GM19351 (cell line): Measurements from ENCODE around the gene PITPNB.

ENCODE experiments used
- ATAC-seq: cut with Tn5 transposase; IDR thresholded peaks from one replicate; pipeline ENCODE4 v1.9.1; 2021; ENCODE audit warnings: mild to moderate bottlenecking, moderate library complexity; ENCODE audit not compliant: unreplicated experiment

Gene PITPNB

GRCh38 chr22:27805841-27806240, 113.2 kb downstream of the PITPNB start:
- no peak for ATAC-seq

DNA sequence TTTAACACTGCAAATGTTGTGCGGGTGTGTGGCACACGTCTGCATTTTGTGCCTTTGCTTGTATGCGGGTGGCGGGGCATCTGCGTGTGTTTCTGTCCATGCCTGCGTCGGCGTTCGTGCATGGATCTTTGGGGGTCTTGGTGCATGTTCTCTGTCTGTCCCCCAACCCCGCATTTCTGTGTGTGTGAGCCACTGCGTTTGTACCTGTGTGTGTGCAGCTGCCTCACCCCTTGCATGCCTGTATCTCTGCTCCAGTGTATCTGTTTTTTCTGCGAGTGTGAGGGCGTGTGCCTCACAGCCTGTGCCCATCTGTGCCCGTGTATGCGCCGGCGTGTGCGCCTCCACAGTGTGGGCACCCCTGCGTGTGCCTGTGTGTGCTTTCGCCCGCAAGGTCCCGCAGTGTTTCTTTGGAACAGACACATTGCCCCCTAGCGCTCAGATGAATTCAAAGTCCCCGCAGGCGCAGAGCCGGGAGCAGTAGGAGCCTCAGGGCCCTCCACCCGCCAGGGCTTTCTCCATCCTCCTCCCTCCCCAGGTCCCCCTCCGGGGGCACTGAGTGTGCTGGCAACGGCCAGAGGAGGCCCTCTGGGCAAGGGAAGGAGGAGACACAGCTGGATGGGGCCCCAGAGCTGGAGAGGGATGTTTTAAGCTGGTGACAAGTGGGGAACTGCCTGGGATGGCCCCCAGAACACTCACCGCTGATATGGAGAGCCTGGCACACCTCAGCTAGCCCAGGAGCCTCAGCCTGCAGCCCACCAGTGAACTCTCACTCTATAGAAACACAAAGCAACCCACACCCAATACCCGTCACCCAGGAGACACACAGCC, 114.4 kb downstream of the PITPNB start:
- no peak for ATAC-seq

- no peak for ATAC-seq
Observed at GRCh38 chr22:27803841-27804415, 115.1 kb downstream of the PITPNB start.

- no peak for ATAC-seq
Observed at GRCh38 chr22:27802346-27803073, 116.5 kb downstream of the PITPNB start.
